Caco-2 (cell line): Measurements from ENCODE around the gene BMAL1. TPM values are rescaled to one million over a fixed set of nuclear protein-coding genes. Genes with fewer than 3 reads are reported as not detected.

ENCODE experiments used
- BruUV-seq: library from RNA; stranded (reverse); fragments of 400-500 nt; replicated peaks from 2 replicates; lab custom pipeline; 2021; lab: Mats Ljungman, UMichigan
- CTCF ChIA-PET: fragments of 300-600 bp; sonication (Branson Sonifier 250); formaldehyde crosslinking; loops from one replicate; lab custom pipeline; 2022; ENCODE audit warnings: antibody characterized with exemption; lab: Charles Lee
- POLR2A ChIA-PET: fragments of 300-600 bp; sonication (Branson Sonifier 250); formaldehyde crosslinking; loops from one replicate; lab custom pipeline; 2022; ENCODE audit warnings: antibody characterized with exemption; lab: Charles Lee
- DNase-seq, 2 experiments: peaks; one replicate each; pipeline versions ENCODE4 v3.0.0 to v3.0.0-alpha.2; 2020 to 2022
- H3K27me3 ChIP-seq: replicated peaks from 2 replicates; pipeline ENCODE4 v1.6.0; 2011; ENCODE audit warnings: low read length; ENCODE audit not compliant: control insufficient read depth, insufficient read depth
- H3K36me3 ChIP-seq: 2 replicates; pipeline ENCODE4 v1.5.1; 2011; ENCODE audit warnings: low read length; ENCODE audit not compliant: control insufficient read depth, insufficient read depth
- H3K4me1 ChIP-seq: fragments of 250-450 bp; sonication (Bioruptor Pico); 2 replicates; pipeline ENCODE4 v1.5.1; 2020; ENCODE audit warnings: mild to moderate bottlenecking
- H3K4me3 ChIP-seq: 2 replicates; pipeline ENCODE4 v1.5.1; 2011; ENCODE audit warnings: low read depth, mild to moderate bottlenecking, control low read depth, low read length
- H3K9me3 ChIP-seq: fragments of 250-450 bp; sonication (Bioruptor Pico); 2 replicates; pipeline ENCODE4 v1.5.1; 2020; ENCODE audit warnings: mild to moderate bottlenecking, moderate library complexity
- H3K27ac Mint-ChIP-seq: one replicate; pipeline ENCODE4 v1.8.0; 2022; ENCODE audit warnings: mixed read lengths; ENCODE audit not compliant: unreplicated experiment
- H3K27me3 Mint-ChIP-seq: one replicate; pipeline ENCODE4 v1.8.0; 2022; ENCODE audit warnings: mixed read lengths; ENCODE audit not compliant: insufficient read depth, unreplicated experiment
- H3K36me3 Mint-ChIP-seq: one replicate; pipeline ENCODE4 v1.8.0; 2022; ENCODE audit warnings: mild to moderate bottlenecking, mixed read lengths; ENCODE audit not compliant: insufficient read depth, unreplicated experiment
- H3K4me1 Mint-ChIP-seq: one replicate; pipeline ENCODE4 v1.8.0; 2022; ENCODE audit warnings: low read depth, mixed read lengths; ENCODE audit not compliant: unreplicated experiment
- H3K4me3 Mint-ChIP-seq: one replicate; pipeline ENCODE4 v1.8.0; 2022; ENCODE audit warnings: mild to moderate bottlenecking, moderate library complexity, mixed read lengths; ENCODE audit not compliant: unreplicated experiment
- H3K9me3 Mint-ChIP-seq: one replicate; pipeline ENCODE4 v1.8.0; 2022; ENCODE audit warnings: mixed read lengths; ENCODE audit not compliant: unreplicated experiment
- intact Hi-C: fragments of 100-400 bp; cut with micrococcal nuclease; formaldehyde crosslinking; loops from one replicate; pipeline ENCODE4 v1.10.0; 2022; ENCODE audit not compliant: unreplicated experiment
- total RNA-seq: library from RNA; stranded (reverse); gene quantifications from 2 replicates; pipeline ENCODE4 v1.2.3, GENCODE V29; 2022
- TF ChIP-seq, protein P1 (sequence below), 2 experiments: fragments of 200-600 bp in 1 of 2; IDR thresholded peaks; 1 replicate in 1 of 2; 2 replicates in 1 of 2; pipeline versions ENCODE4 v1.5.1 to v1.8.0; 2011 to 2022; ENCODE audit warnings: antibody characterized with exemption in 1 of 2, control low read depth in 1 of 2, inconsistent platforms in 1 of 2, low read depth in 1 of 2, low read length in 1 of 2, mild to moderate bottlenecking in 1 of 2, moderate library complexity in 1 of 2; ENCODE audit not compliant: insufficient read depth in 1 of 2, severe bottlenecking in 1 of 2, unreplicated experiment in 1 of 2

The BMAL1 gene
- total RNA-seq, 1 experiment from 2014 or later: 17.9 TPM

DNA sequence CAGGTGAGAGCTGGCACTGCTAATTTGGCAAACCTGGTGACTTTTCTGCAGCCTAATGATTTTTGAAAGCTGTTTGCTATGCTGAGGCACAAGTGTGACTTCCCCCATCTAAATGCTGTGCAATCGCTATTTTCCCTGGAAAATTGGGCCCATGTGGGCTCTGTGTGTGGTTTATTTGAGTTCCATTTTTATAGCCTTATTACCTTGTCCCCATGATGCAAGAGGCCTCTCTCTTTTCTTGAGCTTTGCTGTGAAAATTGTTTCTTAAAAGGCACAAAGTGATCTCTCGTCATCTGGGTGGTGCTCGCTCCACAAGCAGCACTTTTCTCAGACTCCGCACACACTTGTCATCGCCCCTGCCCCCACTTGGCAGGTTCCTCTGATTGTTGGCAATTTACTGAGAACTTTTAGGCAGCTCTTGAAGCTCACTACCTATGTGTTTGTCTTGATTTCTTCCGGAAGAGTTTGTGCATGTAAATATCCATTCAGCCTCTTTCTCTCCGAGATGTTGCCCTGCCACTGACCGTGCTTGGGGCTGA is 24.9 kb downstream of the BMAL1 start:
- H3K27me3 ChIP-seq: no peaks in the 10 kb centered on the region
- Mint-ChIP-seq H3K27me3 (no peaks in the 10 kb centered on the region), H3K4me1 (peaks cover 7% of the 10 kb centered on the region), H3K9me3 (no peaks in the 10 kb centered on the region), H3K4me3 (no peak overlapping the region), H3K27ac (no peak overlapping the region), H3K36me3 (no peaks in the 10 kb centered on the region)
- ChIA-PET CTCF (interaction anchor here (0.6 kb wide), 2 partner anchors 43 to 134 kb away, joined by 3 read pairs; no protein-coding TSS in a partner anchor), POLR2A (no interaction called here)
- H3K36me3 ChIP-seq: no peaks in the 10 kb centered on the region
- no peak overlapping the region for H3K4me3 ChIP-seq
- intact Hi-C loops: no loop called here
- no TSS peak for BruUV-seq
- no peaks in the 10 kb centered on the region for H3K4me1 ChIP-seq
- TF ChIP-seq, protein P1, sequence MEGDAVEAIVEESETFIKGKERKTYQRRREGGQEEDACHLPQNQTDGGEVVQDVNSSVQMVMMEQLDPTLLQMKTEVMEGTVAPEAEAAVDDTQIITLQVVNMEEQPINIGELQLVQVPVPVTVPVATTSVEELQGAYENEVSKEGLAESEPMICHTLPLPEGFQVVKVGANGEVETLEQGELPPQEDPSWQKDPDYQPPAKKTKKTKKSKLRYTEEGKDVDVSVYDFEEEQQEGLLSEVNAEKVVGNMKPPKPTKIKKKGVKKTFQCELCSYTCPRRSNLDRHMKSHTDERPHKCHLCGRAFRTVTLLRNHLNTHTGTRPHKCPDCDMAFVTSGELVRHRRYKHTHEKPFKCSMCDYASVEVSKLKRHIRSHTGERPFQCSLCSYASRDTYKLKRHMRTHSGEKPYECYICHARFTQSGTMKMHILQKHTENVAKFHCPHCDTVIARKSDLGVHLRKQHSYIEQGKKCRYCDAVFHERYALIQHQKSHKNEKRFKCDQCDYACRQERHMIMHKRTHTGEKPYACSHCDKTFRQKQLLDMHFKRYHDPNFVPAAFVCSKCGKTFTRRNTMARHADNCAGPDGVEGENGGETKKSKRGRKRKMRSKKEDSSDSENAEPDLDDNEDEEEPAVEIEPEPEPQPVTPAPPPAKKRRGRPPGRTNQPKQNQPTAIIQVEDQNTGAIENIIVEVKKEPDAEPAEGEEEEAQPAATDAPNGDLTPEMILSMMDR (IDR thresholded peaks at IDR 0.05; ENCODE audit: insufficient read depth in 1 of 2, low read depth in 1 of 2, low read length in 1 of 2, severe bottlenecking in 1 of 2, unreplicated experiment in 1 of 2): no peak
- H3K9me3 ChIP-seq: no peaks in the 10 kb centered on the region
- DNase-seq: no peak

- no peaks in the 10 kb centered on the region for H3K9me3 ChIP-seq
- H3K36me3 ChIP-seq: no peaks in the 10 kb centered on the region
- TF ChIP-seq, protein P1 (IDR thresholded peaks at IDR 0.05; ENCODE audit: insufficient read depth in 1 of 2, low read depth in 1 of 2, low read length in 1 of 2, severe bottlenecking in 1 of 2, unreplicated experiment in 1 of 2): no peak
- Mint-ChIP-seq H3K9me3 (no peaks in the 10 kb centered on the region), H3K36me3 (no peaks in the 10 kb centered on the region), H3K27ac (no peak overlapping the region), H3K27me3 (no peaks in the 10 kb centered on the region), H3K4me1 (no peaks in the 10 kb centered on the region), H3K4me3 (no peak overlapping the region)
- H3K27me3 ChIP-seq: no peaks in the 10 kb centered on the region
- H3K4me1 ChIP-seq: no peaks in the 10 kb centered on the region
- BruUV-seq: no TSS peak
- CTCF ChIA-PET: no interaction called here
- no peak for DNase-seq
- POLR2A ChIA-PET: no interaction called here
- H3K4me3 ChIP-seq: no peak overlapping the region
- intact Hi-C loops: no loop called here
Measured at GRCh38 chr11:13303668-13304649, 26.4 kb downstream of the BMAL1 start.

DNA sequence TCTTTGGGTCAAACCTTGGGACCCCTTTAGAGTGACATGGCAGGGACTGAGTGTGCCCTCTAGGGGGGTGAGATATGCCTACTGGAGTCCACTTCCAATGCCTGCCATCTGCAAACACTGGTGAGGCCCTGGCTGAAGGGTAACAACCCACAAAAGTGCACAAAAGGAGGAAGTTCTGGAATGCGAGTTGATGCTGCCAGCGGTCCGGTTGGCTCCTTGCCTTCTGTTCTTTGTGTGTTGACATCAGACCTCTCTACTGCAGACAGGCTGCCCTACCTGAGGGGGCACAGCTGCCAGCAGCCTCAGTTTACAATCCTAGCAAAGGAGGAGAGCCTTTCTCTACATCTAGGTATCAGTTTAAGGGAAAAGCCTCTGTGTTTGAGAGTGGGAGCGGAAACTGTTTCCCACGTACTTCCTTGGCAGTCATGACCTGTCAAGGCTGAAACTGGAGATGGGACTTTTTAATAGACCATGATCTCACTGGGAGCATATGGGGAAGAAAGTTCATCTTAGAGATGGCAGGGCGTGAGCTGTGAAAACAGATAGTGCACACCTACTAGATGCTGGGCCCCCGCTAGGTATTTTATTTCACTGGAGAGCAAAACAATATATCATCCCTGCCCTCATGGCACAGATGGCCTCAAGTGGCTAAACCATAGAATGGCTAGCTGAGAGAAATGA is 27.2 kb downstream of the BMAL1 start:
- Histone ChIP-seq H3K9me3 (no peaks in the 10 kb centered on the region), H3K36me3 (no peaks in the 10 kb centered on the region), H3K4me3 (no peak overlapping the region), H3K4me1 (no peaks in the 10 kb centered on the region), H3K27me3 (no peaks in the 10 kb centered on the region)
- Mint-ChIP-seq H3K27ac (no peak overlapping the region), H3K4me1 (no peaks in the 10 kb centered on the region), H3K4me3 (no peak overlapping the region), H3K27me3 (no peaks in the 10 kb centered on the region), H3K9me3 (no peaks in the 10 kb centered on the region), H3K36me3 (no peaks in the 10 kb centered on the region)
- TF ChIP-seq, protein P1 (IDR thresholded peaks at IDR 0.05; ENCODE audit: insufficient read depth in 1 of 2, low read depth in 1 of 2, low read length in 1 of 2, severe bottlenecking in 1 of 2, unreplicated experiment in 1 of 2): no peak
- ChIA-PET POLR2A (no interaction called here), CTCF (no interaction called here)
- no TSS peak for BruUV-seq
- intact Hi-C loops: no loop called here
- no peak for DNase-seq
